H9 (cell line): ENCODE results near the gene RPL27. TPM values are rescaled to one million over a fixed set of nuclear protein-coding genes. Genes with fewer than 3 reads are reported as not detected.

Source experiments
- DNase-seq: peaks from one replicate; pipeline ENCODE4 v3.0.0-alpha.2; 2017
- H2AFZ ChIP-seq: one replicate; pipeline ENCODE4 v1.6.1; 2013; ENCODE audit warnings: mild to moderate bottlenecking, low read length, control low read depth, moderate library complexity
- H2AK5ac ChIP-seq: 2 replicates; pipeline ENCODE4 v1.6.1; 2013; ENCODE audit warnings: low read length, control low read depth, mixed read lengths; ENCODE audit not compliant: insufficient read length
- H2BK120ac ChIP-seq: one replicate; pipeline ENCODE4 v1.6.1; 2013; ENCODE audit warnings: low read depth, mild to moderate bottlenecking, low read length, control low read depth, inconsistent platforms; ENCODE audit not compliant: poor library complexity, severe bottlenecking
- H2BK12ac ChIP-seq: 2 replicates; pipeline ENCODE4 v1.6.1; 2013; ENCODE audit warnings: low read length, control low read depth, mixed read lengths, low read depth; ENCODE audit not compliant: insufficient read length
- H2BK15ac ChIP-seq: 2 replicates; pipeline ENCODE4 v1.6.1; 2013; ENCODE audit warnings: low read depth, low read length, control low read depth
- H2BK20ac ChIP-seq: one replicate; pipeline ENCODE4 v1.6.1; 2013; ENCODE audit warnings: low read depth, mild to moderate bottlenecking, low read length, control low read depth, inconsistent platforms; ENCODE audit not compliant: poor library complexity, severe bottlenecking
- H2BK5ac ChIP-seq: 2 replicates; pipeline ENCODE4 v1.6.1; 2013; ENCODE audit warnings: low read length, control low read depth, mixed read lengths; ENCODE audit not compliant: insufficient read length
- H3K14ac ChIP-seq: 2 replicates; pipeline ENCODE4 v1.6.1; 2013; ENCODE audit warnings: low read length, control low read depth; ENCODE audit not compliant: insufficient read depth
- H3K18ac ChIP-seq: 2 replicates; pipeline ENCODE4 v1.6.1; 2013; ENCODE audit warnings: low read depth, mild to moderate bottlenecking, mixed read lengths, low read length, control low read depth; ENCODE audit not compliant: insufficient read length
- H3K23ac ChIP-seq: 2 replicates; pipeline ENCODE4 v1.6.1; 2013; ENCODE audit warnings: low read length, control low read depth, mixed read lengths, low read depth; ENCODE audit not compliant: insufficient read length
- H3K23me2 ChIP-seq: 2 replicates; pipeline ENCODE4 v1.6.1; 2013; ENCODE audit warnings: low read depth, mild to moderate bottlenecking, mixed read lengths, low read length, control low read depth; ENCODE audit not compliant: insufficient read length, poor library complexity, severe bottlenecking
- H3K27ac ChIP-seq: 2 replicates; pipeline ENCODE4 v1.5.1; 2013; ENCODE audit warnings: low read length, control low read depth, mixed read lengths, low read depth; ENCODE audit not compliant: insufficient read length
- H3K27me3 ChIP-seq: 2 replicates; pipeline ENCODE4 v1.6.1; 2013; ENCODE audit warnings: low read length, control low read depth, inconsistent platforms; ENCODE audit not compliant: insufficient read depth
- H3K4ac ChIP-seq: 2 replicates; pipeline ENCODE4 v1.6.1; 2013; ENCODE audit warnings: low read depth, mild to moderate bottlenecking, control low read depth, inconsistent platforms, low read length, moderate library complexity
- H3K4me1 ChIP-seq: 2 replicates; pipeline ENCODE4 v1.6.1; 2013; ENCODE audit warnings: low read length, control low read depth, inconsistent platforms; ENCODE audit not compliant: insufficient read depth
- H3K4me2 ChIP-seq: 2 replicates; pipeline ENCODE4 v1.6.1; 2013; ENCODE audit warnings: low read length, control low read depth, mixed read lengths; ENCODE audit not compliant: insufficient read length, insufficient read depth
- H3K56ac ChIP-seq: 2 replicates; pipeline ENCODE4 v1.6.1; 2013; ENCODE audit warnings: low read depth, mild to moderate bottlenecking, mixed read lengths, low read length, control low read depth; ENCODE audit not compliant: insufficient read length
- H3K79me1 ChIP-seq: 2 replicates; pipeline ENCODE4 v1.6.1; 2013; ENCODE audit warnings: low read depth, mild to moderate bottlenecking, moderate library complexity, low read length, control low read depth, inconsistent platforms; ENCODE audit not compliant: insufficient read depth, poor library complexity, severe bottlenecking
- H3K79me2 ChIP-seq: 2 replicates; pipeline ENCODE4 v1.6.1; 2013; ENCODE audit warnings: low read length, control low read depth, inconsistent platforms; ENCODE audit not compliant: insufficient read depth
- H3K9ac ChIP-seq: 2 replicates; pipeline ENCODE4 v1.6.1; 2013; ENCODE audit warnings: low read length, control low read depth, mixed read lengths; ENCODE audit not compliant: insufficient read length; ENCODE audit errors: extremely low read depth
- H3K9me3 ChIP-seq: one replicate; pipeline ENCODE4 v1.6.1; 2013; ENCODE audit warnings: low read depth, low read length, inconsistent platforms; ENCODE audit not compliant: control insufficient read depth
- H3T11ph ChIP-seq: one replicate; pipeline ENCODE4 v1.6.1; 2013; ENCODE audit warnings: mild to moderate bottlenecking, low read length, control low read depth, inconsistent platforms
- H4K20me1 ChIP-seq: one replicate; pipeline ENCODE4 v1.6.1; 2013; ENCODE audit not compliant: control insufficient read depth, insufficient read length, insufficient read depth
- H4K5ac ChIP-seq: 2 replicates; pipeline ENCODE4 v1.6.1; 2013; ENCODE audit warnings: low read depth, mild to moderate bottlenecking, mixed read lengths, low read length, control low read depth; ENCODE audit not compliant: insufficient read length
- H4K8ac ChIP-seq: replicated peaks from 2 replicates; pipeline ENCODE4 v1.6.1; 2013; ENCODE audit warnings: low read length, control low read depth, mixed read lengths, low read depth; ENCODE audit not compliant: insufficient read length
- H4K91ac ChIP-seq: 2 replicates; pipeline ENCODE4 v1.6.1; 2013; ENCODE audit warnings: low read depth, mild to moderate bottlenecking, moderate library complexity, mixed read lengths, low read length, control low read depth; ENCODE audit not compliant: insufficient read length
- H3K27ac Mint-ChIP-seq, 3 experiments: 2 replicates in 2 of 3; 3 replicates in 1 of 3; pipeline ENCODE4 v1.8.0; 2020 to 2021; ENCODE audit warnings: mixed read lengths in 3 of 3, mild to moderate bottlenecking in 1 of 3, moderate library complexity in 1 of 3
- H3K27me3 Mint-ChIP-seq: 2 replicates; pipeline ENCODE4 v1.8.0; 2021; ENCODE audit warnings: low read depth, mild to moderate bottlenecking, moderate library complexity, mixed read lengths
- H3K36me3 Mint-ChIP-seq, 3 experiments: 2 replicates in 2 of 3; 3 replicates in 1 of 3; pipeline ENCODE4 v1.8.0; 2020 to 2021; ENCODE audit warnings: low read depth in 3 of 3, mixed read lengths in 3 of 3; ENCODE audit not compliant: insufficient read depth in 1 of 3
- H3K4me1 Mint-ChIP-seq, 2 experiments: 2 replicates each; pipeline ENCODE4 v1.8.0; 2020; ENCODE audit warnings: mixed read lengths in 2 of 2
- H3K4me3 Mint-ChIP-seq, 2 experiments: 2 replicates in 1 of 2; 3 replicates in 1 of 2; pipeline ENCODE4 v1.8.0; 2020 to 2021; ENCODE audit warnings: mild to moderate bottlenecking in 2 of 2, mixed read lengths in 2 of 2, moderate library complexity in 1 of 2
- H3K9me3 Mint-ChIP-seq, 2 experiments: 2 replicates in 1 of 2; 3 replicates in 1 of 2; pipeline ENCODE4 v1.8.0; 2020; ENCODE audit warnings: mild to moderate bottlenecking in 2 of 2, mixed read lengths in 2 of 2, moderate library complexity in 1 of 2
- CTCF ChIP-seq: fragments of 200-600 bp; sonication (generic); conservative IDR thresholded peaks from 3 replicates; pipeline ENCODE4 v1.8.0; 2021; ENCODE audit warnings: antibody characterized with exemption, mild to moderate bottlenecking
- WGBS: extraction: QIAGEN DNeasy Blood & Tissue Kit; methylation state at CpG from one replicate; pipeline ENCODE4 v1.1.7; 2013; ENCODE audit warnings: missing lambda C conversion rate, low lambda C conversion rate, mixed read lengths; ENCODE audit not compliant: insufficient read length; ENCODE audit errors: extremely low coverage; 5-methylcytosine and 5-hydroxymethylcytosine counted together
- total RNA-seq: library from RNA; stranded (reverse); gene quantifications from 2 replicates; pipeline ENCODE4 v1.2.1, GENCODE V29; 2021

The RPL27 gene
- total RNA-seq, 1 experiment from 2014 or later, result 1,514 TPM

DNA sequence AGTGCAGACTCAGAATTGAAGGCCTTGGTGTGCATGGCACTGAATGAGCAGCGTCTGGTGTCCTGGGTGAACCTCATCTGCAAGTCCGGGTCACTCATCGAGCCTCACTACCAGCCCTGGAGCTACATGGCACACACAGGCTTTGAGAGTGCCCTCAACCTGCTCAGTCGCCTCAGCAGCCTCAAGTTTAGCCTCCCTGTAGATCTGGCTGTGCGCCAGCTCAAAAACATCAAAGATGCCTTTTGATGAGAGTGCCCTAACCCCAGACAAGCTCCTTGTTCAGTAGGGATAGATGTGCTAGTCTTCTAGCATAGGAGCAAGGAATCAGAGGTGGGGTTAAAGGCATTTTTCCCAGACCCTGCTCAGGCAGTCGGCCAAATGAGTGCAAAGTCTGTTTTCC lies 6.7 kb upstream of the RPL27 start:
- no peak overlapping the region for H3T11ph ChIP-seq
- WGBS, result no CpG with 5 or more reads among the region's 6 CpGs
- H3K79me2 ChIP-seq, result no peaks in the 10 kb centered on the region
- H2BK20ac ChIP-seq, result no peak overlapping the region
- no peaks in the 10 kb centered on the region for H4K20me1 ChIP-seq
- no peak overlapping the region for H3K4me2 ChIP-seq
- H3K14ac ChIP-seq, result no peak overlapping the region
- no peak overlapping the region for H2BK12ac ChIP-seq
- no peak overlapping the region for H2AK5ac ChIP-seq
- no peaks in the 10 kb centered on the region for H3K4me1 Mint-ChIP-seq
- H3K27me3 Mint-ChIP-seq, result no peaks in the 10 kb centered on the region
- peaks cover 27 to 70% (median 63%) of the 10 kb centered on the region in 3 experiments; a peak in 6 of 7 replicates for H3K36me3 Mint-ChIP-seq
- H3K4me3 Mint-ChIP-seq, result no peak overlapping the region
- H4K5ac ChIP-seq, result no peak overlapping the region
- no peak overlapping the region for H3K9ac ChIP-seq
- H3K9me3 ChIP-seq, result no peaks in the 10 kb centered on the region
- no peaks in the 10 kb centered on the region for H3K79me1 ChIP-seq
- H3K4me1 ChIP-seq, result no peaks in the 10 kb centered on the region
- H3K23me2 ChIP-seq, result no peaks in the 10 kb centered on the region
- H3K56ac ChIP-seq, result no peak overlapping the region
- H2BK5ac ChIP-seq, result no peak overlapping the region
- no peaks in the 10 kb centered on the region for H3K27me3 ChIP-seq
- no peak overlapping the region for H3K18ac ChIP-seq
- H4K91ac ChIP-seq, result no peak overlapping the region
- H4K8ac ChIP-seq, result no peak overlapping the region
- no peak overlapping the region for H3K4ac ChIP-seq
- H2AFZ ChIP-seq, result no peak overlapping the region
- H2BK120ac ChIP-seq, result no peak overlapping the region
- no peak overlapping the region for H3K27ac Mint-ChIP-seq
- H2BK15ac ChIP-seq, result no peak overlapping the region
- H3K9me3 Mint-ChIP-seq, result no peaks in the 10 kb centered on the region
- TF ChIP-seq CTCF, result no peak
- no peak overlapping the region for H3K27ac ChIP-seq
- DNase-seq, result no peak
- no peak overlapping the region for H3K23ac ChIP-seq
